HFFc6 (cell line): ENCODE data around the gene UQCRC2. TPM values are rescaled to one million over a fixed set of nuclear protein-coding genes. Genes with fewer than 3 reads are reported as not detected.
A peak's percentile ranks its signal among the peaks of the same experiment; 100 is the strongest.

ENCODE experiments used
- DNase-seq: peaks from one replicate; pipeline ENCODE4 v3.0.0-alpha.2; 2018
- H3K27ac Mint-ChIP-seq: 2 replicates; pipeline ENCODE4 v1.8.0; 2020; ENCODE audit warnings: mild to moderate bottlenecking, mixed read lengths
- H3K27me3 Mint-ChIP-seq: 2 replicates; pipeline ENCODE4 v1.8.0; 2021; ENCODE audit warnings: mild to moderate bottlenecking, moderate library complexity, mixed read lengths; ENCODE audit not compliant: insufficient read depth
- H3K36me3 Mint-ChIP-seq: 2 replicates; pipeline ENCODE4 v1.8.0; 2021; ENCODE audit warnings: low read depth, mixed read lengths
- H3K4me1 Mint-ChIP-seq: 2 replicates; pipeline ENCODE4 v1.8.0; 2020; ENCODE audit warnings: low read depth, mixed read lengths
- H3K4me3 Mint-ChIP-seq: 2 replicates; pipeline ENCODE4 v1.8.0; 2020; ENCODE audit warnings: mild to moderate bottlenecking, moderate library complexity, mixed read lengths
- H3K9me3 Mint-ChIP-seq: 2 replicates; pipeline ENCODE4 v1.8.0; 2020; ENCODE audit warnings: mild to moderate bottlenecking, mixed read lengths
- total RNA-seq, 6 experiments: library from RNA; stranded (reverse); fragmentation: NEBNext Ultra II Directional; extraction: Animal tissue kit (Norgen Biotek cat#: 25700); gene quantifications; 2 replicates in 1 of 6; 3 replicates in 5 of 6; pipeline ENCODE4 v1.2.3, GENCODE V29; 2021
- TF ChIP-seq, protein P1 (sequence below): fragments of 200-600 bp; sonication (generic); IDR thresholded peaks from 2 replicates; pipeline ENCODE4 v1.5.0; 2021; ENCODE audit warnings: antibody characterized with exemption, mild to moderate bottlenecking

Gene UQCRC2
- total RNA-seq, 6 experiments from 2014 or later = 169 to 187 (median 173) TPM

DNA sequence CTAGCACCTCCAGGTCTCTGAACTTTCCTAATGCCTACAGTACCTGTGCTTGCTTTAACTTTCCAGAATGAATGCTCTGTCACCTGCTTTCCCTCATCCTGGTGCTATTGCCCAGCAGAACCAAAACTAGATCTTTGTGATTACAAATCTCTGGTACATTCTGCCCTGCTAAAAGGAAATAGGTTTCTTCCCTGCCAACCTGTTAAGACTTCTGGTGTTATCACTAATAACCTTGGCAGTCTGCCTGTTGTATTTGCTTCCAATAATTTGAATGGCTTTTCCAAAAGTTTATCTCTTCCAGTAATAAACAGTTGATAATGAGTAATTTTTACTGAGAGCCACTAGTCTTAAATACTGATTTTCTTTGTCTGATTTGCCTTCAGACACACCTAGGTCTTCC, 32.4 kb downstream of the UQCRC2 start:
- Mint-ChIP-seq H3K27me3 (no peaks in the 10 kb centered on the region), H3K27ac (peak overlapping the region; percentile 35; the same call in 1 of the 2 replicates)

DNA sequence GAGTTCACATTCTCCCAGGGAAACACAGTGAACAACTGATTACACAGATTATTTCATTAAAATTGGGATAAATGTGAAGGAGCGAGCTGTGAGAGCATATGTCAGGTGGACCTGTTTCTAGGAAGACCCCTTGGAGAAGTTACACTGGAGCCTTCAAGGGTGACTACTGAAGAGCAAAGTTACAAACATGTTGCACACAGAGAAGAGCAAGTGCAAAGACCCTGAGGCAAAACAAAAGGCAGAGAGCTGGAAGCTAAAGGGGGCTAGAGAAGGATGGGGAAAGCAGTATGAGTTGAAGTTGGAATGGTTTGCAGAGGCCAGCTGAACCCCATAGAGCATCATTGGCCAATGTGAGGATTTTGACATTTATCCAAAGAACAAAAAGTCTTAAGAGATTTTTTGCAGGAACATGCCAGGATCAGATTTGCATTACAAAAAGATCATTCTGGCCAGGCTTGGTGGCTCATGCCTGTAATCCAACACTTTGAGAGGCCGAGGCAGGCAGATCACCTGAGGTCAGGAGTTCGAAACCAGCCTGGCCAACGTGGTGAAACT, 33.6 kb downstream of the UQCRC2 start:
- Mint-ChIP-seq H3K4me1 (peaks cover 33% of the 10 kb centered on the region), H3K36me3 (peaks cover 30% of the 10 kb centered on the region), H3K27ac (no peak overlapping the region), H3K9me3 (no peaks in the 10 kb centered on the region), H3K4me3 (no peak overlapping the region), H3K27me3 (no peaks in the 10 kb centered on the region; the same call in 1 of the 2 replicates)
- DNase-seq = no peak
- TF ChIP-seq, protein P1, sequence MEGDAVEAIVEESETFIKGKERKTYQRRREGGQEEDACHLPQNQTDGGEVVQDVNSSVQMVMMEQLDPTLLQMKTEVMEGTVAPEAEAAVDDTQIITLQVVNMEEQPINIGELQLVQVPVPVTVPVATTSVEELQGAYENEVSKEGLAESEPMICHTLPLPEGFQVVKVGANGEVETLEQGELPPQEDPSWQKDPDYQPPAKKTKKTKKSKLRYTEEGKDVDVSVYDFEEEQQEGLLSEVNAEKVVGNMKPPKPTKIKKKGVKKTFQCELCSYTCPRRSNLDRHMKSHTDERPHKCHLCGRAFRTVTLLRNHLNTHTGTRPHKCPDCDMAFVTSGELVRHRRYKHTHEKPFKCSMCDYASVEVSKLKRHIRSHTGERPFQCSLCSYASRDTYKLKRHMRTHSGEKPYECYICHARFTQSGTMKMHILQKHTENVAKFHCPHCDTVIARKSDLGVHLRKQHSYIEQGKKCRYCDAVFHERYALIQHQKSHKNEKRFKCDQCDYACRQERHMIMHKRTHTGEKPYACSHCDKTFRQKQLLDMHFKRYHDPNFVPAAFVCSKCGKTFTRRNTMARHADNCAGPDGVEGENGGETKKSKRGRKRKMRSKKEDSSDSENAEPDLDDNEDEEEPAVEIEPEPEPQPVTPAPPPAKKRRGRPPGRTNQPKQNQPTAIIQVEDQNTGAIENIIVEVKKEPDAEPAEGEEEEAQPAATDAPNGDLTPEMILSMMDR = no peak

More for the DNA sequence above, 32.4 kb downstream of the UQCRC2 start:
- peaks cover 33% of the 10 kb centered on the region for H3K36me3 Mint-ChIP-seq
- TF ChIP-seq, protein P1 = no peak
- no peak overlapping the region for H3K4me3 Mint-ChIP-seq
- H3K9me3 Mint-ChIP-seq = no peaks in the 10 kb centered on the region
- H3K4me1 Mint-ChIP-seq = peaks cover 29% of the 10 kb centered on the region
- no peak for DNase-seq

DNA sequence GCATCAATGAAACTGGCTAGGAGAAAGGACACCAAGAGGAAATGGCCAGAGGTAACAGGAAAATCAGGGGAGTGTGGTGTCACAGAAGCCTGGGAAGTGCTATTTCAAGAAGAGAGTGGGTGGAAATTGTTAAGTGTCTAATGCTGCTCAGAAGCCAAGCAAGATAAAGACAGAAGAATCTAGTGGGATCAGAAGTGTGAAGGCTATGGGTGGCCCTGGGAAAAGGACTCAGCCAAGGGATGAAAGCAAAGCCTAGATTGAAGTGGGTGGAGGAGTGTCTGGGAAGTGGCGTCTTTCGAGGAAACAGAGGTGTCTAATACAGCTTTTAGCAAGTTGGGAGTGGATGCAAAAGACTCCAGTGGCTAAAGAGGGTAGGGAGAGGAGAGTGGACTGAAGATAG, 34.3 kb downstream of the UQCRC2 start:
- no peak overlapping the region for H3K4me3 Mint-ChIP-seq
- no peak overlapping the region for H3K27ac Mint-ChIP-seq
- peaks cover 23% of the 10 kb centered on the region for H3K36me3 Mint-ChIP-seq
- H3K27me3 Mint-ChIP-seq = no peaks in the 10 kb centered on the region; the same call in 1 of the 2 replicates
- no peaks in the 10 kb centered on the region for H3K9me3 Mint-ChIP-seq
- no peak for DNase-seq
- TF ChIP-seq, protein P1 = no peak
- peaks cover 33% of the 10 kb centered on the region for H3K4me1 Mint-ChIP-seq

DNA sequence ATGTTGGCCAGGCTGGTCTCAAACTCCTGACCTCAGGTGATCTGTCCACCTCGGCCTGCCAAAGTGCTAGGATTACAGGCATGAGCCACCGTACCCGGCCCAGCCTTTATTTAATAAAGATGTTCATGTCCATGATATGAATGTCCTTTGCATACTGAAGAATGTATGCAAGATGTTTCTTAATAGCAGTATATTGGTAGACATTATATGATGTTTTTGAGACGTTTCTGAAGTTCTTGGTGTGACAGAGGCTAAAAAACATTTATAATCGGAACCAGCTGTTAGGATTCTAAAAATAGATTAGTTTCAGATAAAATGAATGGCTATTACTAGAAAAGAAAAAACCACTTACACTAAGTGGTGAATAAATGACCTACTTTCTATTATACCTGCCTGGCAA, 36.0 kb downstream of the UQCRC2 start:
- Mint-ChIP-seq H3K9me3 (no peaks in the 10 kb centered on the region), H3K4me3 (no peak overlapping the region), H3K4me1 (peaks cover 33% of the 10 kb centered on the region), H3K27me3 (no peaks in the 10 kb centered on the region; the same call in 1 of the 2 replicates), H3K36me3 (peaks cover 15% of the 10 kb centered on the region), H3K27ac (no peak overlapping the region)
- peak; percentile 28 for DNase-seq
- TF ChIP-seq, protein P1 = no peak

DNA sequence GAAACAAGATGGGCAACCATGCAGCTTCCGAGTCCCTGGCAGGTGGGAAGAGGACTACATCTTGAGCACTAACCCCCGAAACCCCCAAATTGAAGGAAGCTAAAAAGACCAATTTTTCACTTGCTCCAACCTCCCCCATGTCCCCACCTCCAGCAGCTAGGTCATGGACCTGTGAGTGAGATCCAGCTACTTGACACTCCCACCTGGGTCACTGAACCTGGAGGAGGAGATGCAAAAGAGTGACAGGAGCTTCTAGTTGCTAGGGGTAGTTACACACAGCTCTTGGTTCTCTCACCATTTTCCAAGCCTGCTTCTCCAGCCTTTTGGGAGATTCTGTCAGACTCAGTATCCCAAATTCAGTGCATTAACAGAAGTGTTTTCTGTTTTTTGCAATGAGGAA, 36.6 kb downstream of the UQCRC2 start:
- Mint-ChIP-seq H3K27ac (no peak overlapping the region), H3K4me1 (peaks cover 33% of the 10 kb centered on the region), H3K36me3 (peaks cover 13% of the 10 kb centered on the region), H3K4me3 (no peak overlapping the region), H3K27me3 (no peaks in the 10 kb centered on the region; the same call in 1 of the 2 replicates), H3K9me3 (no peaks in the 10 kb centered on the region)
- TF ChIP-seq, protein P1 = no peak
- no peak for DNase-seq
